MM.1S (cell line): ENCODE results near the gene PEDS1.
"Not testable (repeated sequence)": the region's sequence is repeated elsewhere in the genome, so short reads cannot be mapped to it uniquely, and the experiment has no call there.

Source experiments
- DNase-seq: peaks from one replicate; pipeline ENCODE4 v3.0.0-alpha.2; 2015
- H2AFZ ChIP-seq: fragments of 300-600 bp; sonication (generic); 2 replicates; pipeline ENCODE4 v1.6.0; 2016; ENCODE audit warnings: antibody characterized with exemption, low read length
- H3F3A ChIP-seq: fragments of 300-600 bp; sonication (generic); 2 replicates; pipeline ENCODE4 v1.6.1; 2016; ENCODE audit warnings: mild to moderate bottlenecking, antibody characterized with exemption, low read length, moderate library complexity, mixed read lengths; ENCODE audit not compliant: insufficient read depth
- H3K27ac ChIP-seq: fragments of 300-600 bp; sonication (generic); 2 replicates; pipeline ENCODE4 v1.5.1; 2016; ENCODE audit warnings: mild to moderate bottlenecking, low read length
- H3K27me3 ChIP-seq: fragments of 300-600 bp; sonication (generic); replicated peaks from 2 replicates; pipeline ENCODE4 v1.6.0; 2016; ENCODE audit warnings: low read length; ENCODE audit not compliant: insufficient read depth
- H3K36me3 ChIP-seq: fragments of 300-600 bp; sonication (generic); replicated peaks from 2 replicates; pipeline ENCODE4 v1.6.1; 2016; ENCODE audit warnings: mild to moderate bottlenecking, low read length, mixed read lengths; ENCODE audit not compliant: insufficient read depth
- H3K4me1 ChIP-seq: fragments of 300-600 bp; sonication (generic); 2 replicates; pipeline ENCODE4 v1.6.1; 2016; ENCODE audit warnings: low read length, mixed read lengths
- H3K4me2 ChIP-seq: fragments of 300-600 bp; sonication (generic); 2 replicates; pipeline ENCODE4 v1.6.0; 2016; ENCODE audit warnings: low read depth, low read length
- H3K4me3 ChIP-seq: fragments of 300-600 bp; sonication (generic); 2 replicates; pipeline ENCODE4 v1.5.1; 2016; ENCODE audit warnings: low read length, mixed read lengths
- H3K79me2 ChIP-seq: fragments of 300-600 bp; sonication (generic); 2 replicates; pipeline ENCODE4 v1.6.1; 2016; ENCODE audit warnings: mixed run types, low read length, mixed read lengths
- H3K9ac ChIP-seq: fragments of 300-600 bp; sonication (generic); 2 replicates; pipeline ENCODE4 v1.6.1; 2016; ENCODE audit warnings: low read length, mixed read lengths
- H3K9me2 ChIP-seq: fragments of 300-600 bp; sonication (generic); replicated peaks from 2 replicates; pipeline ENCODE4 v1.6.1; 2016; ENCODE audit warnings: mild to moderate bottlenecking, low read length, mixed read lengths; ENCODE audit not compliant: insufficient read depth
- H3K9me3 ChIP-seq: fragments of 300-600 bp; sonication (generic); replicated peaks from 2 replicates; pipeline ENCODE4 v1.6.1; 2016; ENCODE audit warnings: mild to moderate bottlenecking, low read length, mixed read lengths; ENCODE audit not compliant: insufficient read depth
- H4K20me1 ChIP-seq: fragments of 300-600 bp; sonication (generic); 2 replicates; pipeline ENCODE4 v1.6.1; 2016; ENCODE audit warnings: mild to moderate bottlenecking, low read length, moderate library complexity, mixed read lengths; ENCODE audit not compliant: insufficient read depth
- CTCF ChIP-seq: fragments of 300-600 bp; sonication (generic); IDR thresholded peaks from 2 replicates; pipeline ENCODE4 v1.5.1; 2016; ENCODE audit warnings: antibody characterized with exemption, low read length, mixed read lengths
- EZH2 ChIP-seq: fragments of 300-600 bp; sonication (generic); optimal IDR thresholded peaks from 2 replicates; pipeline ENCODE3; 2017; ENCODE audit warnings: low read depth, mild to moderate bottlenecking, antibody characterized with exemption, low read length, mixed read lengths
- EZH2phosphoT487 ChIP-seq: fragments of 300-600 bp; sonication (generic); IDR thresholded peaks from 2 replicates; pipeline ENCODE4 v1.6.1; 2018; ENCODE audit warnings: antibody characterized with exemption, low read length

The PEDS1 gene

DNA sequence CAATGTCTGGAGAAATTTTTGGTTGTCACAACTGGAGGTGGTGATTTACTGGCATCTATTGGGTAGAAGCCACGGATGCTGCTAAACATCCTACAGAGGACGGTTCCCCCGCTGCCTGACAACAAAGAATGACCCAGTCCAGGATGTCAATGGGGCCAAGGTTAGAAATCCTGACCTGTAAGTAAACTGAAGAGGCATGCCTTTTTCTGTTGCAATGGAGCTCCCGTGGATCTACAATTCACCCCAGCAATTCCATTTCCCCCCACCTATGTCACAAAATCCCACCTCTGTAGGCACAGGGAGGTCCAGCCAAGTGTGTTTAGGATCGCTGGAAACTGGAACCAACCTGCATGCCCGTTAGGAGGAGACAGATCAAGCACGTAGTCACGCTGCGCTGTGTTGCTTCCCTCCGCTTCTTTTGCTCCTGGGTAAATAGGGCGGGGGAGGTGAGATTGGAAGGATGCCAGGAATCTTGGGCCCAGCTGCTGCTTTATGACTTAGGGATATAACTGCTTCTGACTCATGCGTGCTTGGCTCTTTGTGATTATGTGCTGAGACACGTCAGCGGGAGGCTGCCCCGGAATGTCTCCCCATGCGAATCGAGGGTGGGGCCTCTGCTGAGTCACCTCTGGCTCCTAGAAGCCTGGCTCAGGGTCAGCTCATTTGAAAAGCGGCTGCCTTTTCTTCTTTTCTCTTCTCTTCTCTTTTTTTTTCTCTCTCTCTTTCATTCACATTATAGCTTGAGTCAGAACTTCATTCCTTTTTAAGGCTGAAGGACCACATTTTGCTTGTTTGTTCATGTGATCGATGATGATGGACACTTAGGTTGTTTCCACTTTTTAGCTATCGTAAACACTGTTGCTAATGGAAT is 12.4 kb upstream of the PEDS1 start:
- Histone ChIP-seq H3K27ac (no peak overlapping the region), H3F3A (no peaks in the 10 kb centered on the region), H3K4me3 (peak overlapping the region; percentile 23; the same call in 1 of the 2 replicates), H3K79me2 (no peaks in the 10 kb centered on the region), H4K20me1 (no peaks in the 10 kb centered on the region), H2AFZ (peak overlapping the region; percentile 61; the same call in 1 of the 2 replicates), H3K9me3 (no peaks in the 10 kb centered on the region), H3K4me1 (no peaks in the 10 kb centered on the region), H3K27me3 (no peaks in the 10 kb centered on the region), H3K9me2 (no peaks in the 10 kb centered on the region), H3K4me2 (peak overlapping the region; percentile 67), H3K36me3 (no peaks in the 10 kb centered on the region), H3K9ac (no peak overlapping the region; the same call in 1 of the 2 replicates)
- TF ChIP-seq EZH2phosphoT487: no peak
- no peak for TF ChIP-seq CTCF
- TF ChIP-seq EZH2: no peak
- DNase-seq: peak; percentile 28

DNA sequence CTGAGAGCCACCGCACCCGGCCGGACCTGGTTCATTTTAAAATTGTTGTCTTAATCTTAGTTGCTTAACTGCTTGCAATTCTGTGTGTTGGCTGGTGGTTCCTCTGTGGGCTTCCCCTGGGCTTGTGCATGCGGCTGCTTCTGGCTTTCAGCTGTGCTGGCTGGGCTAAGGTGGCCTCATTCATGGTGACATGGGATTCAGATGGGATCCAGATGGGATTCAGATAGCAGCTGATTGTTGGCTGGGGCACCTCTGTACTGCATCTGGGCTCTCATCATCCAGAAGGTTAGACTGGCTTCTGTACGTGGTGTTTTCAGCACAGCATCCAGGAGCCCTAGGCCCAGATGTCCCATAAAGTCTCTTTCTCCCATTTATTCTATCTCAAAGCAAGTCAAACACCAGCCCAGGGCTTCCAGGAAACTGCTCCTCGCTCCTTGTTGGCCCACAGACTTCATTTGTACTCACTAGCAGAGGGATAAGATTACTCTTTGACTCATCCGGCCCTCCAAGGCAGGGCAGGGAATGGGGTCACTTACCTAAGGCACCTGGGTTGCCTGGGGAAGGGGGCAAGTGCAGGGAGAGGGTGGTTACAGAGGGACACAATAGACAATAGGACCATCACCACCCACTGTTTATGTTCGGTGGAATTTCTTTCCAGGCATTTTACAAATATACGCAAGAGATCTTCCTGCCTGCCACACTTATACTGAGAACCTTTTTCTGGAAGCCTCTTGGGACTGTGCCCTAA is 10.2 kb upstream of the PEDS1 start:
- H3K4me3 ChIP-seq: no peak overlapping the region
- DNase-seq: no peak

GRCh38 chr20:50161494-50161893 is 8.0 kb upstream of the PEDS1 start:
- not testable (repeated sequence) for H3K4me3 ChIP-seq, H2AFZ ChIP-seq, H4K20me1 ChIP-seq, H3F3A ChIP-seq, H3K4me2 ChIP-seq, H3K9me3 ChIP-seq, H3K27me3 ChIP-seq, H3K4me1 ChIP-seq, H3K9ac ChIP-seq, H3K79me2 ChIP-seq, H3K27ac ChIP-seq, H3K9me2 ChIP-seq, H3K36me3 ChIP-seq, DNase-seq

More for the DNA sequence above, 10.2 kb upstream of the PEDS1 start:
- no peak overlapping the region for H3K27ac ChIP-seq
- no peak overlapping the region for H3K4me2 ChIP-seq
- no peaks in the 10 kb centered on the region for H3F3A ChIP-seq
- no peaks in the 10 kb centered on the region for H3K36me3 ChIP-seq
- no peaks in the 10 kb centered on the region for H4K20me1 ChIP-seq
- TF ChIP-seq CTCF: no peak
- TF ChIP-seq EZH2phosphoT487: no peak
- no peak for TF ChIP-seq EZH2
- no peaks in the 10 kb centered on the region for H3K27me3 ChIP-seq
- no peaks in the 10 kb centered on the region for H3K4me1 ChIP-seq
- no peaks in the 10 kb centered on the region for H3K9me2 ChIP-seq
- no peak overlapping the region for H2AFZ ChIP-seq
- H3K9ac ChIP-seq: no peak overlapping the region
- H3K9me3 ChIP-seq: no peaks in the 10 kb centered on the region
- no peaks in the 10 kb centered on the region for H3K79me2 ChIP-seq

DNA sequence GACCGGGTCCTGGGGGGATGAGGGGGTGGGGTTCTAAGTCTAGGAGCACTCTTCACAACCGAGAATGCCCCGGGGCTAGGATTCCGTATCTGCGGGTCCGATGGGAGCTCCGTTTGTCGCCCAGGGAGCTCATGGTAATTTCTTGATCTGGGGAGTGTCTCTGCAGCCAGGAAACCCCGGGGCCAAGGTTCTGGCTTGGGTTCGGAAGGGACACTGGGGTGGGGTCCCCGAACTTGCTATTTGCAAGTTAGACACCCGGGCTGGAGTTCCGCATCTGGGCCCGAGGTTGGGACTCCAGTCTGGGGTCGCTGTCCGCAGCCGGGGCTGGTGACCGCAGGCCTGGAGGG is 397 bp downstream of the PEDS1 start:
- H3K9me3 ChIP-seq: no peaks in the 10 kb centered on the region
- 0 out of 2 replicates have a peak, but pooled peaks cover 2% of the 10 kb centered on the region for H3K27me3 ChIP-seq
- TF ChIP-seq CTCF: no peak
- no peak for DNase-seq
- peak overlapping the region; percentile 78 for H3K9ac ChIP-seq
- H3K79me2 ChIP-seq: peaks cover 35% of the 10 kb centered on the region
- no peaks in the 10 kb centered on the region for H3K36me3 ChIP-seq
- peak overlapping the region; percentile 87 for H3K4me2 ChIP-seq
- H3K9me2 ChIP-seq: no peaks in the 10 kb centered on the region
- no peaks in the 10 kb centered on the region for H3F3A ChIP-seq
- peak overlapping the region; percentile 96 for H3K4me3 ChIP-seq
- H3K27ac ChIP-seq: no peak overlapping the region
- peaks cover 6% of the 10 kb centered on the region; the same call in 1 of the 2 replicates for H3K4me1 ChIP-seq
- H2AFZ ChIP-seq: peak overlapping the region; percentile 68
- no peaks in the 10 kb centered on the region for H4K20me1 ChIP-seq
